Measurements from ENCODE around the gene SP7. TPM values are rescaled to one million over a fixed set of nuclear protein-coding genes. Genes with fewer than 3 reads are reported as not detected.

Gene SP7
- total RNA-seq, 1 donor from 2014 or later = not detected

DNA sequence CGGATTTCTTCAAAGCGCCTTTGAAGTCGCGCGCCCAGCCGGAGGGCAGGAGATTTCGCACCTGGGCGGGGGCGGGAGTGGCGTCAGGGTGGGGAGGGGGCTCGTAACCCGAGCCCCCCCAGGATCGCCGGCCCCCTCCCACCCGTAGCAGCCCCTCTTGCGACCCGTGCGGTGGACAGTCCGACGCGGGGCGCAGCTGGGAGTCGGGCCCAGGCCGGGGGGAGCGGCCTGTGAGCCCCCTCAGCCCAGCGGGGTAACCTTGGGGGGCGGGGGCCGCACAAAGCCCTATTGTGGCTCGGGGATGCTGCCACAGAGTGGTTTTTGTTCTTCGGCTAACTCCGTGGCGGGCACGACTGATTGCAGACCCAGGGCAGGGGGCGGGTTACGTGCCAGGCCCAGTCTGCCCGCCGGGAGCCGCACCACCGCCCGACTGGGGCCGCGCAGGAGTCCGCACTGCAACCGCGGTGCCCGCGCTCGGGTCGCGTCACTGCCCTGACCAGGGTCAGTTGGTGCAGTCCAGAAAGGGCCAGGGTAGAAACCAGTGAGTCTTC, 10.6 kb downstream of the SP7 start:
- POLR2A ChIA-PET = interaction anchor here (0.5 to 6.9 kb wide), 11 partner anchors 9 to 175 kb away, joined by 3 to 114 read pairs (median 7); partner anchors contain the start of genes CSAD, MYG1, PFDN5 and PRR13
- Mint-ChIP-seq H3K4me1 (peaks cover 31% of the 10 kb centered on the region), H3K4me3 (peak overlapping the region; percentile 93), H3K27ac (peak overlapping the region; percentile 41), H3K27me3 (peaks cover 19% of the 10 kb centered on the region), H3K36me3 (ENCODE audit: low read depth) (peaks cover 7% of the 10 kb centered on the region), H3K9me3 (no peaks in the 10 kb centered on the region)
- DNase-seq (peak; percentile 34), ATAC-seq (ENCODE audit: low read depth) (no peak)
- TF ChIP-seq, protein P1, sequence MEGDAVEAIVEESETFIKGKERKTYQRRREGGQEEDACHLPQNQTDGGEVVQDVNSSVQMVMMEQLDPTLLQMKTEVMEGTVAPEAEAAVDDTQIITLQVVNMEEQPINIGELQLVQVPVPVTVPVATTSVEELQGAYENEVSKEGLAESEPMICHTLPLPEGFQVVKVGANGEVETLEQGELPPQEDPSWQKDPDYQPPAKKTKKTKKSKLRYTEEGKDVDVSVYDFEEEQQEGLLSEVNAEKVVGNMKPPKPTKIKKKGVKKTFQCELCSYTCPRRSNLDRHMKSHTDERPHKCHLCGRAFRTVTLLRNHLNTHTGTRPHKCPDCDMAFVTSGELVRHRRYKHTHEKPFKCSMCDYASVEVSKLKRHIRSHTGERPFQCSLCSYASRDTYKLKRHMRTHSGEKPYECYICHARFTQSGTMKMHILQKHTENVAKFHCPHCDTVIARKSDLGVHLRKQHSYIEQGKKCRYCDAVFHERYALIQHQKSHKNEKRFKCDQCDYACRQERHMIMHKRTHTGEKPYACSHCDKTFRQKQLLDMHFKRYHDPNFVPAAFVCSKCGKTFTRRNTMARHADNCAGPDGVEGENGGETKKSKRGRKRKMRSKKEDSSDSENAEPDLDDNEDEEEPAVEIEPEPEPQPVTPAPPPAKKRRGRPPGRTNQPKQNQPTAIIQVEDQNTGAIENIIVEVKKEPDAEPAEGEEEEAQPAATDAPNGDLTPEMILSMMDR (IDR thresholded peaks at IDR 0.05) = no peak
- intact Hi-C loops (cut with micrococcal nuclease) = loop anchor here (10.0 kb wide), 3 partner anchors 251 to 889 kb away; partner anchors contain the start of genes CALCOCO1 and SPRYD3
- CTCF ChIA-PET = interaction anchor here (1.2 to 11.1 kb wide), 7 partner anchors 19 to 183 kb away, joined by 3 to 148 read pairs (median 5); partner anchors contain the start of gene NPFF

DNA sequence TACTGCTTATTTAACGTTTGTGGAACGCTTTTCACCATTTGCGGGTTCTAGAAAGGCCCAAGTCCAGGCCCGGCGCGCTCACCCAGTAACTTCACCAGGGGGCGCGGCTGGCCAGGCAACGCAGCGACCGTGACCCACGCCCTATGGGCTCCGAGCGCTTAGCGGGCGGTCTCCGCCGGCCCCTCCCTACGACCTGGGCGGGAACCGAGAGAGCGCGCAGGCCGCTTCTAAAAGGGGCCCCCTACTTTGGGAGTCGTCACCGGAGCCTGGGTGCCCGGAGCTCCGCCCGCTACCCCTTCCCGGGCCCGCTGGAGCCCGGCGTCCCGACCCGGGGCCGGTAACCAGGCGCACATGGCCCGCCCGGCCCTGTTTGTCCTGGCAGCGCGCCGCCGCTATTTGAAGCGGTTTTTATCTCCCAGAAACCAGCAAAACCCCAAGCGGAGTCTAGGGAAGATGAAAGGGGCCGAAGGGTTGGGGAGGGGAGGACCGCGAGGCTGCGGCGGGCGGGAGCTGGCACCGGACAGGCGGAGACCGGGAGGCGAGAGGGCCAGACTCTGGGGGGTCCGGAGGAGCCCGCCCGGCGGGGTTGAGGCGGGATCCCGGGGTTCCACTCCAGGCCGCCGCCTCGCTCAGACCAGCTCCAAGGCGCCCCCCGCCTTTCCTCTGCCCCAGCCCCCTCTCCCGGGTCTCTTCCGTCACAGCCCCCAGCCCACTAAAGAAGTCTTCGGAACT, 11.2 kb downstream of the SP7 start:
- peaks cover 8% of the 10 kb centered on the region for H3K36me3 Mint-ChIP-seq (ENCODE audit: low read depth)
- ATAC-seq (ENCODE audit: low read depth) (peak; percentile 64), DNase-seq (peak; percentile 76)
- POLR2A ChIA-PET = interaction anchor here (0.5 to 6.9 kb wide), 13 partner anchors 10 to 184 kb away, joined by 3 to 114 read pairs (median 6); partner anchors contain the start of genes CSAD, MYG1, PFDN5 and PRR13
- peaks cover 15% of the 10 kb centered on the region for H3K27me3 Mint-ChIP-seq
- CTCF ChIA-PET = interaction anchor here (1.1 to 11.1 kb wide), 11 partner anchors 20 to 183 kb away, joined by 3 to 148 read pairs (median 6); partner anchors contain the start of genes NPFF, SP1 and TARBP2
- peaks cover 36% of the 10 kb centered on the region for H3K4me1 Mint-ChIP-seq
- H3K9me3 Mint-ChIP-seq = no peaks in the 10 kb centered on the region
- TF ChIP-seq, protein P1 (IDR thresholded peaks at IDR 0.05) = no peak
- peak overlapping the region; percentile 93 for H3K4me3 Mint-ChIP-seq
- peak overlapping the region; percentile 98 for H3K27ac Mint-ChIP-seq
- intact Hi-C loops (cut with micrococcal nuclease) = loop anchor here (1.0 to 10.0 kb wide), 9 partner anchors 20 to 890 kb away; partner anchors contain the start of genes ATP5MC2, CALCOCO1 and SPRYD3

DNA sequence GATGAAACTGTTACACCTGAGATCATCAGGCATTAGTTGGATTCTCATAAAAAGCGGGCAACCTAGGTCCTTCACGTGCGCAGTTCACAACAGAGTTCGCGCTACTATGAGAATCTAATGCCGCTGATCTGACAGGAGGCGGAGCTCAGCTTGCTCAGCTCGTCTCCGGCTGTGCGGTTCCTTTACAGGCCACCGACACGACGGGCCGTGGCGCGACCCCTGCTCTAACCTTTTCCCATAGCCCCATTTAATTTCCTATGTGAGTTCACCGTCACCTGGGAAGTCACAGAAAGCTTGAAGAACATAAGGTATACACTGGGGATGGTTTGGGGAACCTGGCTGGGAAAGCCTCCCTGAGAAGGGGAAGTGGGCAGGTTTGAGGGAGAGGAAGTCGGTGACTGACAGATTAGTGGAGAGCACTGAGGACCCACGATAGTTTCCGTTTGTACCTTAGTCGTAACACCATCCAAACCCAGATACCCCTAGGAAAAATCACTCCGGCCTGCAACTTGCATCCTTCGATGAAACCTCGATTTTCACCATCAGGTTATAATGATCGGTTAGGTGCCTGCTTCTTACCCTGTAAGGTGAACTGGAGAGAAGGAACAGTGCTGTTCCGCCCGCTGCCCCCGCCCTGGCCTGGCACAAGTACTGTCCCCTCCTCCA, 11.9 kb downstream of the SP7 start:
- ATAC-seq (ENCODE audit: low read depth) (peak; percentile 41), DNase-seq (peak; percentile 55)
- TF ChIP-seq, protein P1 (IDR thresholded peaks at IDR 0.05) = no peak
- Mint-ChIP-seq H3K4me3 (peak overlapping the region; percentile 93), H3K36me3 (ENCODE audit: low read depth) (peaks cover 9% of the 10 kb centered on the region), H3K9me3 (no peaks in the 10 kb centered on the region), H3K27me3 (peaks cover 13% of the 10 kb centered on the region), H3K27ac (peak overlapping the region; percentile 98), H3K4me1 (peaks cover 37% of the 10 kb centered on the region)
- ChIA-PET CTCF (interaction anchor here (0.6 to 11.1 kb wide), 16 partner anchors 11 to 352 kb away, joined by 3 to 148 read pairs (median 5); partner anchors contain the start of genes AMHR2, MYG1, NPFF and SP1), POLR2A (interaction anchor here (0.5 to 6.9 kb wide), 16 partner anchors 9 to 184 kb away, joined by 3 to 114 read pairs (median 5); partner anchors contain the start of genes CSAD, ESPL1, MYG1 and PFDN5)
- intact Hi-C loops (cut with micrococcal nuclease) = loop anchor here (1.0 to 10.0 kb wide), 9 partner anchors 21 to 891 kb away; partner anchors contain the start of genes ATP5MC2, CALCOCO1 and SPRYD3

DNA sequence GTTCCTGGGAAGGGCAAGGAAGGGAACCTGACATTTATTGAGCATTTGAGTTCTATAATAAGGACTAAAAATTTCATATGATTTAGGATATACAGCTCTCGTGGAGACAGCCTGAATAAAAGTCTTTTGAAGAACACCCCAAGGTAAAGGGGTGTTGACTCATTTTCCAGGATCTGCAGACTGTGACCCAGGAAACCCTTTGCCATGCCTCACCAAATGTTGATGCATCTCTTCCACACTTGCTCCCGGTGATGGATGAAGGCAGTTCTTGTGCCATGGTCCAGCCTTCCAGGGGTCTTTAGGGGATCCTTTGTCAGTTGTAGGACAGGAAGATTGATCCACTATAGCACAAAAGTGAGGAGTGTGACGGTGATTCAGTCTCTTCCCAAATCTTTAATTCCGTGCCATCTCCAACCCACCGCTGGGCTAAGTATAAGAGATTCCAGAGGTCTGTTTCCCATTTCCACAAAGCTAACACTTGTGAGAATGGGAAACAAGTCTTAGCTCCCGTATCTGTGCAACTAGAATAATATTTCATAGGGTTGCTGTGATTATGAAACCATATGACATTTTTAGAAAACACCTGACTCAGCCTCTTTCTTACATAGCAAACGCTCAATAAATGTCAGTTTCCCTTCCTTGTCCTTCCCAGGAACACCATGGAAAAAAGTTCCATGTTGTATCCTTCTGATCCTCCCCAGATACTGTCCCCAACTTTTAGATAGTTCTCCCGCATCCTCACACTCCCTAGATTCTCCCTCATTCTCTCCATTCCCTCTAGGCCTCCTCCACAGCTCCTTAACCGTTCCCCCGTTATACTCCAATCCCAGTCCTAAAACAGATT, 15.6 kb downstream of the SP7 start:
- no peak for DNase-seq
- ATAC-seq (ENCODE audit: low read depth) = no peak
- Mint-ChIP-seq H3K9me3 (no peaks in the 10 kb centered on the region), H3K27ac (peak overlapping the region; percentile 95), H3K36me3 (ENCODE audit: low read depth) (peaks cover 31% of the 10 kb centered on the region), H3K4me3 (peak overlapping the region; percentile 95), H3K27me3 (no peaks in the 10 kb centered on the region), H3K4me1 (peaks cover 31% of the 10 kb centered on the region)
- intact Hi-C loops (cut with micrococcal nuclease) = loop anchor here (1.0 to 10.0 kb wide), 18 partner anchors 21 to 894 kb away; partner anchors contain the start of genes CALCOCO1, CSAD, EIF4B and ESPL1
- TF ChIP-seq, protein P1 (IDR thresholded peaks at IDR 0.05) = no peak
- POLR2A ChIA-PET = interaction anchor here (0.5 to 6.9 kb wide), 26 partner anchors 9 to 614 kb away, joined by 3 to 114 read pairs (median 6); partner anchors contain the start of genes ATP5MC2, CSAD, ESPL1 and MYG1
- CTCF ChIA-PET = interaction anchor here (0.5 to 11.1 kb wide), 26 partner anchors 11 to 188 kb away, joined by 3 to 148 read pairs (median 4); partner anchors contain the start of genes CSAD, ESPL1, MYG1 and PFDN5
